ENCODE results near the gene RALY.

GRCh38 chr20:33944914-33945313 lies 48.8 kb upstream of the RALY start:
- no peak for TF ChIP-seq CTCF (IDR thresholded peaks at IDR 0.05; ENCODE audit: low read depth, low read length, poor library complexity, severe bottlenecking)
- TF ChIP-seq EZH2phosphoT487 (IDR thresholded peaks at IDR 0.05; ENCODE audit: borderline replicate concordance, low read length), result no peak

Data from DOHH2 (cell line).